Superior temporal gyrus (tissue), 1 donor: ENCODE data around the gene RAPGEF2.
A peak's percentile ranks its signal among the peaks of the same experiment; 100 is the strongest.
"Not testable (repeated sequence)": the region's sequence is repeated elsewhere in the genome, so short reads cannot be mapped to it uniquely, and the experiment has no call there.

Source experiments
- DNase-seq: peaks from one replicate; pipeline ENCODE4 v3.0.0-alpha.2; 2016; ENCODE audit errors: extremely low spot score

The RAPGEF2 gene

DNA sequence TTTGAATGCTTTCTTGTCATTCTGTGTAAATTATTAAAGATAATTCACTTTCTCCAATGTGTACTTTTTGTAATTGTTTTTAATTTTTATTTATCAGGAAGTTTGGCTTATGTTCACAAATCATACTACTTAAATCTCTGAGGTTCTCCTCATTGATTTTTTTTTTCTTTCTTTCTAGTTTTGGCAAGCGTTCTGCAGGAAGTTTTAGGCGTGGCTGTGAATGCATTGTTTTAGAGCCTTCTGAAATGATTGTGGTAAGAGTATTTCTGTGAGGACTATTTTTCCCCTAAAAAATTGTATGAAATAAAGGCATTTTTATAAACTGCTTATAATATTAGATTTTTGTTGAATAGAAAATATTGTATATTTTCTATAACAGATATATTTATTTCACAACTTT lies 135.8 kb downstream of the RAPGEF2 start:
- no peak for DNase-seq

DNA sequence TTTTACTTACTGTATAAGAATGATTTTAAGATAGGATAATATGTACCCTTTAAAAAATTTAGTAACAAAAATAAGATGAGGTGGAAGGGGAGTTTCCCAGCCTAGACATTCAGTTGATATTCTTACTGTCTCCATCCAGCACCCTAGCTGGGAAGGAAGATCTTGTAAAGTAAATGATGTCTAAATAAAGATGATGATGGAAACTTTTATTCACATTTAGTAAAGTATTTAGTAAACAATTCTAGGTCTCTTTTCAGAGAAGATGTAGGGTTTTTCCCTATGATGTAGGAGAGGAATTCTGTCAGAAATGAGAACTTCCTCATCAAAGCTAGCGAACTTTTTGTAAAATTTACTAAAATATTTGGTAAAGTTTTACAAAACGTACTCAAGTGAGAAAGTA lies 136.8 kb downstream of the RAPGEF2 start:
- DNase-seq: no peak

DNA sequence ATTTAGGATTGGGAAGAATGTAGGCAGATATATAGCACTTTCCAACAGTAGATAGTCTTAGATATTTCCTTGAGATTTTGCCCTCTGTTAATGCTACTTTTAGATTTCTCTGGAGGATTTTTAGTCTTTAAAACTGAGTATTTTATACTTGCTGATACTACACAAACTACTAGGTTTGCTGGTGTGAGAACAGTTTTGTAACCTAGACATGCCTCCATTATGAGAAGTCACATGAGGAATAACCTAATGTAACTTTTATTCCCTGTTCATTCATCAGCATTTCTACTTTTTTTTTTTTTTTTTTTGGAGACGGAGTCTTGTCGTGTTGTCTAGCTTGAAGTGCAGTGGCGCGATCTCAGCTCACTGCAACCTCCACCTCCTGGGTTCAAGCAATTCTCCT lies 137.2 kb downstream of the RAPGEF2 start:
- DNase-seq: no peak

DNA sequence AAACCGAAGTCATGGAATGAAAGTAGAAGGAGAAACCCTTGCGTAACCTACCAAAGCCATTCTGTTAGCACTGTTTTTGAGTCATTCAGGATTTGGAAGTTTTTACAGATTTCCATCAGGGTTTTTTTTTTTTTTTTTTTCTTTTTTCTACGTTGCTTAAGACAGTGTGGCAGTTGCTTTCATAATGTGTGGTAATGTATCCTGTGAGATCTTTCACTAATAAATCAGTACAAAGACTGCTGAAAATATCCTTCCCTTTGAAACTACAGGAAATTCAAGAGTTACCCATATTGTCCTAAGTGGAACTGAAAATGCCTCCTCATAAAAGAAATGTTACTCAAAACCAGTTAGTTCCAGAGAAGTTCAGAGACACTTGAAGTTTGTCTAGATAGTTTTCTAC lies 137.8 kb downstream of the RAPGEF2 start:
- peak; percentile 58 for DNase-seq

DNA sequence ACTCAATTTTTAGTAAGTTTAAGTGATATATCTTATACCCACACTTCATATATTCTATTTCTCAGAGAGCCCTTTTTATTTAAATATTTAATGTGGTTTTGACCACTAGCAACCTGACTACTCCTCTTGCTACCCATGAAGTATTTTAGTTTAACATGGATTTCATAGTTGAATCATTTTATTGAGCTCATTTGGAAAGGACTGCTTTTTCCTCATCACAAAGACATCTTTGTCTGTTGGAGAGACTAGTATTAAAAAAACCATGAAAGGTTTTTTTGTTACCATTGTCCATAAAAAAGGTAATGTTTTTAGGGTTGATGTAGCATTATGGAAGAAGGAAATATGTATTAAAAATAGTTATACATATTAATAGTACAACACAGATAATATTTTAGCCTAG lies 139.5 kb downstream of the RAPGEF2 start:
- DNase-seq: peak; percentile 83

DNA sequence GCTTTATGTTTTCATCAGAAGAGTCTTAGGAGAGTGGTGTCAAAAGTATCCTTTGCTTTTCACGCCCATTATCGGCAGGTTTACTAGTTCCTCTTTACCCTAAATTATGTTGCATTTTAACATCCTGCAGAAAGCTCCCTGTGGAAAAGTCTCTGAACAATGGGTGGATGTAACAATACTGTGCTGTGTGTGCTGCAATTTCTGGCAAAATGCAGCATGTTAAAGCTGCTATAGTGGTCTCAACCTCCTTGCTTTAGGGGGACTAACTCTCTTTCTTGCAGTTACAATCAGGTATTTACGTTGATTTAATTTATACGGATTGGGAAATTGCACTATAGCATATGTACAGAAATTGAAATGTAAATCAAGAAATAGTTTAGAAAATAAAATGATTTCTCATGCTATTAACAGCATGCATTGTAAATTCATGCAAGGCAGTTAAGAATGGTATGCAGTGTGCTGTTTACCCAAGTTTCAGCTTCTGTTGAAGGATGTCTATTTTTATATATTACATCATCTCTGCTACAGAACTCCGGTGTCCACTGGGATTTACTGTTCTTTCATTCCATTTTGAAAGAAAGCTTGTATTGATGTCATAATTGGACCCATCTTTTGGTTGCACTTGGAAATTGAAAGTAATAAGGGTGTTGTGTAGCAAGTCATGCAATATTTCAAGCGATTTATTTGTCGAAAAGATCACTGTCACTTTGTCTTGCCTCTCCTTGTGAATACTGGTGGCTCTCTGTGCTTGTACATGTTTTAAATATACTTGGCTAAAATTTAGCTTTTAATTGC lies 145.7 kb downstream of the RAPGEF2 start:
- peak; percentile 92 for DNase-seq

DNA sequence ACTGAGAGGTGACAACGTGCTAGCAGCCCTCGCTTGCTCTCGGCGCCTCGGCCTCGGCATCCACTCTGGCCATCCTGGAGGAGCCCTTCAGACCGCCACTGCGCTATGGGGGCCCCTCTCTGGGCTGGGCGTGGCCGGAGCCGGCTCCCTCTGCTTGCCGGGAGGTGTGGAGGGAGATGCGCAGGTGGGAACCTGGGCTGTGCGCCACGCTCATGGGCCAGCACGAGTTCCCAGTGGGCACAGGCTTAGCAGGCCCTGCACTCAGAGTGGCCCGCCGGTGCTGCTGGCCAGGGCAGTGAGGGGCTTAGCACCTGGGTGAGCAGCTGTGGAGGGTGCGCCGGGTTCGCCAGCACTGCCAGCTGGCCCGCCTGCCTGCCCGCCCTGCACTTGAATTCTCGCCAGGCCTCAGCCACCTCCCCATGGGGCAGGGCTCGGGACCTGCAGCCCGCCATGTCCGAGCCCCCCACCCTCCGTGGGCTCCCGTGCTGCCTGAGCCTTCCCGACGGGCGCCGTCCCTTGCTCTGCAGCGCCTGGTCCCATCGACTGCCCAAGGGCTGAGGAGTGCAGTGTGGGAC lies 148.0 kb downstream of the RAPGEF2 start:
- DNase-seq: no peak

DNA sequence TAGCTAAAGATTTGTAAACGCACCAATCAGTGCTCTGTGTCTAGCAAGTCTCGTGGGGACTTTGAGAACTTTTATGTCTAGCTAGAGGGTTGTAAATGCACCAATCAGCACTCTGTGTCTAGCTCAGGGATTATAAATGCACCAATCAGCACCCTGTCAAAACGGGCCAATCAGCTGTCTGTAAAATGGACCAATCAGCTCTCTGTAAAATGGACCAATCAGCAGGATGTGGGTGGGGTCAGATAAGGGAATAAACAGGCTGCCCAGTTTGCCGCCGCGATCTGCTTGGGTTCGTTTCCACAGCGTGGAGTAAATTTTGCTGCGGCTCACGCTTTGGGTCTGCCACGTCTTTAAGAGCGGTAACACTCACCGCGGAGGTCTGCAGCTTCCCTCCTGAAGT lies 148.7 kb downstream of the RAPGEF2 start:
- not testable (repeated sequence) for DNase-seq

DNA sequence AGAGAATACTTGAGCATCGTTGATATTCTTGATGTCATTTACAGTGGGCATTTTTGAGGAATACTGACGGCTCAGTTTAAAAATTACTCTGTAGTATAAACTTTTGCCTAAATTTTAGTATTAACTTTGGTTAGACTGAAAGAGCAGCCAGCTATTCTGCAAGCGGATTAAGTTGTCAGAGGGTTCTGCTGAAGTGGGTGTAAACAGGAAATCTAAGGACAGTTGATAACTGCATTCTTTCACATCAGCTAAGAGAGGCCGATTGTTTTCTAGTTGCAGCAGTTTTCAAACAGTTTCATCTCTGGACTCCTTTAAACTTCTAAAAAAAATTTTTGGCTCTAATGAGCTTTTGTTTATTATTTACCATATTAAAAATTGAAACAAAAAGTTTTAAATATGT lies 149.6 kb downstream of the RAPGEF2 start:
- DNase-seq: peak; percentile 61

DNA sequence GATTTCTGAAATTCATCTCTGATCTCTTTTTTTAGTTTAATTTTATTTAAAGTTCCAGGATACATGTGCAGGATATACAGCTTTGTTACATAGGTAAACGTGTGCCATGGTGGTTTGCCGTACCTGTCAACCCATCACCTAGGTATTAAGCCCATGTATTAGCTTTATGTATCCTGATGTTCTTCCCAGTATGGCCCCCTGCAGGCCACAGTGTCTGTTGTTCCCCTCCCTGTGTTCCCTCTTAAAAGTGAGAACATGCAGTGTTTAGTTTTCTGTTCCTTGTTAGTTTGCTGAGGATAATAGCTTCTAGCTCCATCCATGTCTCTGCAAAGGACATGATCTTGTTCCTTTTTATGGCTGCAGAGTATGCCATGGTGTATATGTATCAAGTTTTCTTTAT lies 153.2 kb downstream of the RAPGEF2 start:
- DNase-seq: no peak

DNA sequence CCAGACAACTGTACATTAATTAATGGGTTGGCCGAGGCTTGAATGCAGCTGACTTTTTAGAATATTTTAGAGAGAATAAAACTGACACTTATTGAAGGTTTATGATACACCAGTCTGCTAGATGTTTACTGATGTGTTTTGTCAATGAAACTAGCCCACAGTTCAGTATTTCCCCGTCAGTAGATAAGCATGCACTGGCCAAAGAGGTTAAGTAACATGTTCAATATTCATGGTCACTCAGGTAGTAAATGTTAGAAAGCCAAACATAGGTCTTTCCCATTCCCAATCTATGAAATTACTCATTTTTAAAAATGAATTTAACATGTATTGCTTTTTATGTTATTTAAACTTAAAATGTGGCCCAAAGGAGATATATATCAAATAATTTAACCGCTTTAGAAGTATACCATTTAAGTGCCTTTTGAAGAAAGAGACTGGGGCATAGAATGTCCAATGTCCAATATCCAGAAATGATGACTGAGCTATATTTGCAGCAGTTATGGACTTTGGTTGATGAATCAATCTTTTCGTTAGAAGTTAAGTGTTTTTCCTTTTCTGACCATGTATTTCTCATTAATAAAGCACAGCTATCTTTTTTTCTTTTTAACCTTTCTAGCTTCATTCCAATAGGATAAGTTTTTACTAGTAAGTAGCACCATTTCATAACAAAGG lies 156.1 kb downstream of the RAPGEF2 start:
- no peak for DNase-seq

DNA sequence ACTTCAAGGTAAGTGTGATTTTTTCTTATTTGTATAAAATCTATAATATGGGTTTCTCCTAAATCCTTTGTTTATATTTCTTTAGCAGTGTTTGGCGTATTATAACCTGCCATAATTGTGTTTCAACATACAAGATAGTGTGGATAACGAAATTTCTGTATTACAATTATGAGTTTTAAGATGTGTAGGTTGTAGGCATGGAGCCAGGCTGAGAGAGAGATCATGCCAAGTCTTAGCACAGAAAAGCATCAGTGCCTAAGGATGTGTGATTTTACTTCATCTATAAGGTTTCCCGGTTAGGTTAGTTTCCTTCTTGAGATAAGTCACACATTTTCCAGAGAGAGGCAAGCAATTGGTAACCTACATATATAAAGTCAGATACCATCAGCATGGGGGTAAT lies 161.2 kb downstream of the RAPGEF2 start:
- DNase-seq: peak; percentile 65

DNA sequence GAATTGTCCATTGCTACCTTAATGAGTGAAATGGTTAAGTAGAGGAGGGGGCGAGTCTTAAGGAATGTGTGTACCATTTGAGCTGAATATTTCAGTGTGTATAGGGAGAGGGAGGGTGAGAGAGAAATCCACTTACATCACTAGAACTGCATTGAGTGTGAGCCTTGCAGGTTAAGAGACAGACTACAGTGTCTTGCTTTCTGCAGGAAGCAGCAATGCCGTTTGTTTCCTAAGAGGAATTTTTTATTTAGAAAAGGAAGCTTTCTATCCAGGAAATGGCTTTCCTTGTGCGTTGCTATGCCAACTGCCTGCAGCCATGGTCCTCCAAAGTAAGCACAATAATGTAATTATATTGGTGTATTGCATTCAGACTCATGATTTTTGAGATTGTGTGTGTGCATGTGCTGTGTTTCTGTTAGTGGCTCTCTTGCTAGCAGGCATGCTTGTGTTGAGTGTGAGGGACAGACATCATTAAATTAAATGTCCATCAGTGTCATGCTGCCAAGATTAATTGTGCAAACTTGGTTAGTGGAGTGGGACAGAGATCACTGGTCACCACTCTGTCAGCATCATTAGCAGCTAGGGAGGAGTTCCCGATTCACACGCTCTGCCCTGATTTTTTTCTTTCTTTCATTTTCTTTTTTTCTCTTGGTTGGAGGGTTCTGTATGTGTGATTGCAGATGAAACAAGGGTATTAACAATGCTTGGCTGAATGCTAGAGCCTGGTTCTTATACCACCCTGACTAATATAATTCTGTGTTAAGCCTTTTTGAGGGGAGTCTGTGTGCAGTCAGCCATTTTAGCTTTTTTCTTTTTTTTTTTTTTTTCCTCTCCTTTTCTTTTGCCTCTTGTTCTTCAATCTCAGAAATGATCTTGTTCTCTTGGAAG lies 164.3 kb downstream of the RAPGEF2 start:
- peak; percentile 89 for DNase-seq

DNA sequence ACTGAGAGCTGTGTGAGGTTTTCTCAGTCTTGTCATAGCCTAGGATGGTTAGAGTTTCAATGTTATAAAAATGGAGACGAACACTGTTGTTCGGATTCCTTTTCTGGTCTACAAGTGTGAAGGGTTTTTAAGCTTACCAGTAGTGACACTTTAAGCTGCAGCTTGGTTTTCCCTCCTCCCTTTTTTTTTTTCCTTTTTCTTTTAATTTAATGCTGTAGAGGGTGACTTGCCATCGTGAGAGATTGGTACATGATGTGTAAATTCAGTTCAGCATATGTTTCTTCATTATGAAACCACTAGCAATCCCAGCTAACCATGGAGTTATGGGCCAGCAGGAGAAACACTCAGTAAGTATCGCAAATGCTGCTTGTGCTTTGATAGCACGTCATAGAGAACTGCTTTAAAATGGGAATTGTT lies 165.0 kb downstream of the RAPGEF2 start:
- no peak for DNase-seq

DNA sequence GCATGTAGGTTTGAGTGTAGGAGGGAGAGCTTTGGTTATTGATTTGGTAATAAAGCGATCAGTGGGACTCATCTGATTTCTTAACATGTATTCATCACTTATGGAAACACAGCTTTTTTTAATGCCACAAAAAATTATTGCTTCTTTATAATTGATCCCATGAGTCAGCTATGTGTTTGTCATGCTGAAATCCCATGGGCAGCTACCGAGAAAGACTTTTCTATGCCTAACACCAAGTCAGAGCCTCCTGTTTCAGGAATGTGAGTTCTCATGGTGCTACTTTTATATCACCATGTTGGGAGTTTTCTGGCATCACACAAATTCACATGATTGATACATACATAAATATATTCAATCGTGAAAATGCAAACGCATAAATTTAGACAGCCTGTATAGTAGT lies 165.7 kb downstream of the RAPGEF2 start:
- DNase-seq: peak; percentile 85

DNA sequence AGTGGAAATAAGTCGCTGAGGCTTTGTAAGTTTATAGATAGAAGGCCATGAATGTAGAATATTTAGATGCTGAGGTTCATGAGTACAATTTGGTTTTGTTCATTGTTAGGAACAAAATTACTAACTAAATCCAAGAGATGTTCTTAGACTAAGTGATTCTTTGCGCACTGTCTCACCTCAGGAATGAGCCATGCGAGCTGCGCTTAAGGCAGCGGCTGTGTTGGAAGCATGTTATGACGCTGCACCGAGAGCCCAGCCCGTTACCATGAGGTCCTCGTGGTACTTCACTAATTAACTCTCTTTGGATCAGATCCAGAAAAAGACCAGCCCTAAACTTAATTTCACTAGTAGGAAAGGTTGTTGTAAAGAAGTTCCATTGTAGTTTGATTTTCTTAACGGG lies 166.2 kb downstream of the RAPGEF2 start:
- peak; percentile 89 for DNase-seq

DNA sequence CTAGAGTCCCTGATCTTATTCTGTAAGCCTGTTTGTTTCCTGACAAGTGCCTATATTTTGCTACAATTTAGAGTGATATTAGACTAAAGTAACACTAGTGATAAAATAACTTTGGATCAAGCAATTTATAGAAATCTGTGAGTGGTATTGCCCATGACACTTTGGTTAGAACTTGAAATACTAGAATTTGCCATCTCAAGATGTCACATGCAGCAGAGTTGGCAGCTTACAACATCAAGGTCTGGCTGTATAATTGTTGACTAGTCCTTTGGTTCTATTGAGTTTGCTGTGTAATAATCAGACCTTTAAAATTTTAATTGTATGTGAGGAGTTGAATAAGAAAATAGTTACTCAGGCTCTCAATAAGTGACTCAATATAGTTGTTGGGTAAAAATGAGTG lies 167.1 kb downstream of the RAPGEF2 start:
- peak; percentile 80 for DNase-seq

DNA sequence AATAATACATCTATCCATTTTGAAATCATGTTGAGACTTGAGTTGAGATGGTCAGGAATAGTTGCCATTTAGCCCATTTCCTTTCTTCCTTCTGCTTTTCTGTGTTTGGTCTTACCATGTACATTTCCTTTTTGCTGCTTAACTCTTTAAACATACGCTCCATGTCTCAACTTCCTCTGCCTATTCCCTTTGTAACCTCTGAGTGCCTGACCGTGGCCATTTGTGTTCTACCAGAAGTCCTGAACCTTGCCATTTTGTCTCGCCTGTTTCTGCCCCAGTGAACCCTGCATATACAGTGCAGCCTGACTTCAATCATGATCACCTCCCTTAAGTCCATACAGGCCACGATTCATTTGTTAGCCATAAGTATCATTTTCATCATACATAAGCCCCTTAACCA lies 169.0 kb downstream of the RAPGEF2 start:
- DNase-seq: no peak

DNA sequence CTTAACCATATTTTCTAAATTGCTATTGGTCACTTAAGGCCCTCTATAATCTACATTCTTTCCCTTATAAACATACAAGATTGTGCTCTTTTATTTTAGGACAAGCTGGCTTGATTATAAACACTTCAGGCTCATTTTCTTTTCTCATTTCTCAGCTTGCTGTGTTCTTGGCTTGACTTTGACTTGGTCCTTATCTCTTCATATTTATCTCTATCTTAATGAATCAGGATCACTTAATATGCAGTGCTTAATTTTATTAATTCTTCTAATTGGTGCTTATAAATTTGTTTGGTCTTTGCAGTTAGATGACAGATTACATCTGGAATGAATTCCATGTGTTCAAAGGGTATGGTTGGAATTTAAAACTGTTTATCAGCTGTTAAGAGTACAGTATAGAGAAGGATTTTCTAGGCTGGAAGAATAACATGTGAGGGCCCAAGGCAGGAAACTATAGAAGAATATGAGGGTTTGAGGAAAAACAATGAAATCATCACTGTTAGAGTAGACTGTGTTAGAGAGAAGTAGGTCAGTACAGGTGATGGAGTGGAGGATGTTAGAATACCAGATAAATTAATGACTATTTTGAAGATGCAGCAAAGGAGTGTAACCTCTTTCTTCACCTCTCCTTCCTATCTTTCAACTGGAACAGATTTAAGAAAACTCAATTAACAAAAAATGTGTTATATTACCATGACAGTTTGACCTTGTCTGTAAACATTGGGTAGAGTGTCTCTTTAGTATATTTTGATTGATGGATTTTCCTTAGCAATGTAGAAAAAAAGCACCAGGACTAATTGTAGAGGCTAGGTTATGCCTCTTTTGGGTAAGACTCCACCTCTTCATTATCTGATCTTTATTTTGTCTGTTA lies 169.6 kb downstream of the RAPGEF2 start:
- no peak for DNase-seq

DNA sequence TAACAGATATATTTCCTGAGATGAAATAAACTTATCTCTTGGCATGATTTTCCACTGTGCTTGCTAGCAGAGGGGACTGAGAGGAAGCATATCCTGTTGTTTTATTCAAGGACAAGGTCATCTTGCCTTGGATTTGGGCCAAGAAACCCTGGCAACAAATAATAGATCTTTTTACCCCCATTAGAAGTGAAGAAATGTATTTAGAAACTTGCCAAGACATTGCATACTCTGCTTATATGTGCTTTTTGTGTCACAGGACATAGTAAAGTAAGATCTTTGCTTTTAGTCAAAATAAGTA lies 170.2 kb downstream of the RAPGEF2 start:
- DNase-seq: no peak

DNA sequence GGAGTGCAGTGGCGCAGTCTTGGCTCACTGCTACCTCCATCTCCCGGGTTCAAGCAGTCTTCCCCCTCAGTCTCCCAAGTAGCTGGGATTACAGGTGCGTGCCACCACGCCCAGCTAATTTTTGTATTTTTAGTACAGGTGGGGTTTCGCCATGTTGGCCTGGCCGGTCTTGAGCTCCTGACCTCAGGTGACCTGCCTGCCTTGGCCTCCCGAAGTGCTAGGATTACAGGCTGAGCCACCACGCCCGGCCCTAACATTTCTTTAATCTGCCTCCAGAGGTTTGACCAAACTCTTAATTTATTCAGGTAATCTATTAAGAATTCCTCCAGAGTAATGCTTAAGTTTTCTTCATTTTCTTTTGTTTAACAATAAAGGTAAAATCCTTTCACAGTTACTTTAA lies 171.0 kb downstream of the RAPGEF2 start:
- no peak for DNase-seq
